Measurements from ENCODE around the gene MESP2. TPM values are rescaled to one million over a fixed set of nuclear protein-coding genes. Genes with fewer than 3 reads are reported as not detected.

MESP2 gene
- total RNA-seq, 1 donor from 2014 or later, result not detected

GRCh38 chr15:89799918-89800498 is 23.9 kb downstream of the MESP2 start:
- Histone ChIP-seq H3K27ac (no peak overlapping the region), H3K27me3 (no peaks in the 10 kb centered on the region), H3K36me3 (peaks cover 7% of the 10 kb centered on the region), H3K4me1 (no peaks in the 10 kb centered on the region), H3K9me3 (no peaks in the 10 kb centered on the region), H3K4me3 (no peak overlapping the region)
- intact Hi-C loops (cut with DNase I), result no loop called here
- ATAC-seq, result no peak
- no peak for TF ChIP-seq CTCF (IDR thresholded peaks at IDR 0.05)
- DNase-seq, result no peak

DNA sequence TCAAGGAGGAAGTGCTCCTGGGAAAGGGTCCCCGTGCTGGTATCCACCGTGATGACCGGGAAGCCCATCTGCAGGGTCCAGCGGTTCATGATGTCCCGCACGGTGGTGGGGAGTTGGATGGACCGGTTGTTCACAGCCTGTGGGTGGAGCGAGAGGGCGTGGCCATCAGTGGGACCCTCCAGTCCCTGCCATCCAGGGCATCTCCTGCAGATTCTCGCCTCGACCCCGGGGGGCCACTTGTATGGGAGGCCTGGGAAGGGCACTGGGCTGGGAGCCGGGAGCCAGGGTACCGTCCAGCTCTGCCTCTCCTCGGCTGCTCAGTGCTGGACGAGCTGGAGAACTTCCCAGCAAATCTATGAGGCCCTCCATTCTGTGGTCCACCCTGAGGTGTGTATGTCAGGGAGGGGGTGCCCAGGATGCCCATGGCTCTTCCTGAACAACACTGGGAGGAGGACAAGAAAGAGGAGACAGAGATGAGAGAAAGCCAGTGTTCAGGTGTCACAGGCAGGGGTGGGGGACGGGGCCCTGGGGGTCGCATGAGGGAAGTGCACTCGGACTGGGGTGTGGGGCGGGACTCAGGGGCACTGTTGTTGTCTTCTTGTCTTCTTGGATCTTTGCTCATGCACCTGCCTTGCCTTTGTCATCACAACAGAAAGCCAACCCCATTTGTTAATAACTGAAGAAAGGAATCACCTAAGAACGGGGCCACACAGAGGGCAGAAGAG is 25.5 kb downstream of the MESP2 start:
- Histone ChIP-seq H3K4me3 (no peak overlapping the region), H3K4me1 (no peaks in the 10 kb centered on the region), H3K9me3 (no peaks in the 10 kb centered on the region), H3K27me3 (no peaks in the 10 kb centered on the region), H3K27ac (no peak overlapping the region), H3K36me3 (peaks cover 7% of the 10 kb centered on the region)
- DNase-seq, result no peak
- TF ChIP-seq CTCF (IDR thresholded peaks at IDR 0.05), result no peak
- intact Hi-C loops (cut with DNase I), result no loop called here
- no peak for ATAC-seq

DNA sequence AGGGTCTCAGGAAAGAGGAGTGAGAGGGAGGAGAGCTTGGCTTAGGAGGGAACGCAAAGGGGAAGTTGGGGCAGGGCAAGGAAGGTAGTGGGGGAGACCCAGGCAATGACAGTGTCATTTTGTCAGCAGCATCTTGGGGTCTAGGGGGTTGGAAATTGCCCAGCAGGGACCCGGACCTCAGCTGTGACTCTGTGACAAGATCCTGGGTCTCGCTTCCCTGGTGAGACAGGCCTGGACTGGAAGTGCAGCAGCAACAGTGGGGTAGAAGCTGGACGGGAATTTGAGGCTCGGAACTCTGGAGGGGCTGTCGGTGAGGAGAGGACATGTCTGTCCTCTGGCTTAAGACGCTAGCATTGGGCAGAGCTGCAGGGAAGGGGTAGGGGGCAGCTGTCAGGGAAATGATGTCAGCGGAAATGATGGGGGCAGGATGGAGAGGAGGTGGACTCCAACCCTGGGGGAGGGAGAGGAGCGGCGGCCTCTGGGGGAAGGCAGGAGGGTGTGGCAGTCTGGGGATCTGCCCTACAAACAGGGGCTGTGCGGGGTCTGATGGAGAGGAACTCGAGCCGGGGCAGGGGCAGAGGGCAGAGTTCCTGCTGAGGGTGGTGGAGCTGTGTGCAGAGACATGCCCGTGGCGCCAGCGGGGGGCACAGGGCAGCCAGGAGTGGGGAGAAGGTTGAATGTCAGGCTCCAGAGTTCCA is 26.2 kb downstream of the MESP2 start:
- Histone ChIP-seq H3K36me3 (peaks cover 7% of the 10 kb centered on the region), H3K4me1 (no peaks in the 10 kb centered on the region), H3K9me3 (no peaks in the 10 kb centered on the region), H3K27me3 (no peaks in the 10 kb centered on the region), H3K27ac (no peak overlapping the region), H3K4me3 (no peak overlapping the region)
- no peak for TF ChIP-seq CTCF (IDR thresholded peaks at IDR 0.05)
- intact Hi-C loops (cut with DNase I), result no loop called here
- ATAC-seq, result no peak
- DNase-seq, result no peak

DNA sequence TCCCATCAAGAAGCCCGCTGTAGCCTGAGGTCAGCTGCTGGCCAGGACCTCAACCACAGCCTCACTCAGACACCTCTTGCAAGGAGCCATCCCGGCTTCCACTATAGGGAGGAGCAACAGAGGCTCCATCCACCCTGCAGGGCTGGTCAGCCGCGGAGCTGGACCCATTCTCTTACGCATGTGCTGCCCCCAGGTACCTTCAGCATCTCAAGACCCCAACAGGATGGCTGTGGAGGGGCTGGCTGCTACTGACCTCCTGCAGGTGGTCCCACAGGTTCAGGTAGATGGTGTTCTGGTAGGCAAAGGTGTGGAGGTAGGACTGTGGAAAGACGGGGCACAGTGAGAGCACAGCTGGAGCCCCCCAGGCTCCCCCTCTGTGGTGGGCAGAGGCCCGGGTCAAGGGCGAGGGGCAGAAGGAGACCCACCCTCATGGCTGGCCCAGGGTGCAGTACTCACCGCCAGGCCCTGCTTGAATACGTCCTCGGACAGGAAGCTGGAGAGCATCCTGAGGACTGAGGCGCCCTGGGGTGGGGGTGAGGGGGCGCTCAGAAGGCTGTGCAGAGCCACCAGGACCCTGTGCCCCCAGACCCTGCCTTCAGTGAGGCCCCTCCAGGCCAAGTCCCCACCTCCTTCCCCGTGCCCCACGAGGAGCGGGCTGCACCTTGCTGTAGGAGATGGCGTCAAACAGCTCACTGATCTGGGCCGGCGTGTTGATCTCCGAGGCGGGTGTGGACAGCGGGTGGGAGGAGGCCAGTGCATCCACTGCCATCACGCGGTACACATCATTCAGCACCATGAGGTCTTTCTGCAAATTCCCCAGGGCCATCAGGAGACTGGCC is 27.1 kb downstream of the MESP2 start:
- DNase-seq (no peak), ATAC-seq (no peak)
- no peak overlapping the region for H3K27ac ChIP-seq

More for the DNA sequence above, 27.1 kb downstream of the MESP2 start:
- H3K36me3 ChIP-seq, result peaks cover 7% of the 10 kb centered on the region
- no peak for TF ChIP-seq CTCF (IDR thresholded peaks at IDR 0.05)
- no peaks in the 10 kb centered on the region for H3K4me1 ChIP-seq
- H3K4me3 ChIP-seq, result no peak overlapping the region
- H3K9me3 ChIP-seq, result no peaks in the 10 kb centered on the region
- intact Hi-C loops (cut with DNase I), result no loop called here
- H3K27me3 ChIP-seq, result no peaks in the 10 kb centered on the region
